ENCODE results near the gene ATP2C1.
"Not testable (repeated sequence)": the region's sequence is repeated elsewhere in the genome, so short reads cannot be mapped to it uniquely, and the experiment has no call there.

Gene ATP2C1

GRCh38 chr3:130939753-130940152 lies 45.9 kb downstream of the ATP2C1 start:
- DNase-seq (ENCODE audit: low read depth in 2 of 2) = no peak

- no peak for DNase-seq (ENCODE audit: low read depth in 2 of 2)
Measured at GRCh38 chr3:130941793-130942192, 47.9 kb downstream of the ATP2C1 start.

GRCh38 chr3:130946882-130947281 lies 53.0 kb downstream of the ATP2C1 start:
- DNase-seq (ENCODE audit: low read depth in 2 of 2) = no peak

GRCh38 chr3:130948001-130948773 lies 54.3 kb downstream of the ATP2C1 start:
- DNase-seq (ENCODE audit: low read depth in 2 of 2) = no peak

GRCh38 chr3:130948929-130949328 lies 55.0 kb downstream of the ATP2C1 start:
- no peak for DNase-seq (ENCODE audit: low read depth in 2 of 2)

- DNase-seq (ENCODE audit: low read depth in 2 of 2) = no peak
Measured at GRCh38 chr3:130950124-130950523, 56.2 kb downstream of the ATP2C1 start.

- DNase-seq (ENCODE audit: low read depth in 2 of 2) = no peak
Measured at GRCh38 chr3:130950641-130951040, 56.8 kb downstream of the ATP2C1 start.

- DNase-seq (ENCODE audit: low read depth in 2 of 2) = no peak
Measured at GRCh38 chr3:130955481-130955880, 61.6 kb downstream of the ATP2C1 start.

- DNase-seq (ENCODE audit: low read depth in 2 of 2) = no peak
Measured at GRCh38 chr3:130956281-130956680, 62.4 kb downstream of the ATP2C1 start.

GRCh38 chr3:130956721-130957120 lies 62.8 kb downstream of the ATP2C1 start:
- no peak for DNase-seq (ENCODE audit: low read depth in 2 of 2)

GRCh38 chr3:130960139-130960795 lies 66.4 kb downstream of the ATP2C1 start:
- DNase-seq (ENCODE audit: low read depth in 2 of 2) = no peak

GRCh38 chr3:130961458-130961857 lies 67.6 kb downstream of the ATP2C1 start:
- DNase-seq (ENCODE audit: low read depth in 2 of 2) = no peak

GRCh38 chr3:130963444-130963843 lies 69.6 kb downstream of the ATP2C1 start:
- no peak for DNase-seq (ENCODE audit: low read depth in 2 of 2)

- DNase-seq (ENCODE audit: low read depth in 2 of 2) = no peak
Measured at GRCh38 chr3:130963878-130964277, 70.0 kb downstream of the ATP2C1 start.

- no peak for DNase-seq (ENCODE audit: low read depth in 2 of 2)
Measured at GRCh38 chr3:130967281-130967680, 73.4 kb downstream of the ATP2C1 start.

- DNase-seq (ENCODE audit: low read depth in 2 of 2) = no peak
Measured at GRCh38 chr3:130968221-130968620, 74.3 kb downstream of the ATP2C1 start.

GRCh38 chr3:130969621-130970020 lies 75.7 kb downstream of the ATP2C1 start:
- DNase-seq (ENCODE audit: low read depth in 2 of 2) = no peak

GRCh38 chr3:130971208-130971607 lies 77.3 kb downstream of the ATP2C1 start:
- no peak for DNase-seq (ENCODE audit: low read depth in 2 of 2)

- DNase-seq (ENCODE audit: low read depth in 2 of 2) = not testable (repeated sequence)
Measured at GRCh38 chr3:130972592-130972991, 78.7 kb downstream of the ATP2C1 start.

- DNase-seq (ENCODE audit: low read depth in 2 of 2) = no peak
Measured at GRCh38 chr3:130973406-130973805, 79.5 kb downstream of the ATP2C1 start.

GRCh38 chr3:130974201-130974600 lies 80.3 kb downstream of the ATP2C1 start:
- no peak for DNase-seq (ENCODE audit: low read depth in 2 of 2)

GRCh38 chr3:130975251-130975650 lies 81.4 kb downstream of the ATP2C1 start:
- no peak for DNase-seq (ENCODE audit: low read depth in 2 of 2)

GRCh38 chr3:130976706-130977105 lies 82.8 kb downstream of the ATP2C1 start:
- DNase-seq (ENCODE audit: low read depth in 2 of 2) = no peak

All from stimulated activated CD4-positive, alpha-beta T cell treated with anti-CD3 and anti-CD28 coated beads, Interleukin-1b, Interleukin-23, amount 100 ng/mL, for 1 hour (primary cell).